GM21515 (cell line): ENCODE results near the gene NFATC3.
"Not testable (repeated sequence)": the region's sequence is repeated elsewhere in the genome, so short reads cannot be mapped to it uniquely, and the experiment has no call there.

Experiments
- ATAC-seq: cut with Tn5 transposase; IDR thresholded peaks from one replicate; pipeline ENCODE4 v1.9.1; 2021; ENCODE audit not compliant: unreplicated experiment

Gene NFATC3

GRCh38 chr16:68115851-68116250 is 30.7 kb downstream of the NFATC3 start:
- ATAC-seq, result no peak

- ATAC-seq, result no peak
Observed at GRCh38 chr16:68116256-68116867, 31.2 kb downstream of the NFATC3 start.

GRCh38 chr16:68117884-68118283 is 32.7 kb downstream of the NFATC3 start:
- no peak for ATAC-seq

GRCh38 chr16:68118954-68119353 is 33.8 kb downstream of the NFATC3 start:
- ATAC-seq, result not testable (repeated sequence)

GRCh38 chr16:68120496-68120895 is 35.3 kb downstream of the NFATC3 start:
- not testable (repeated sequence) for ATAC-seq

- ATAC-seq, result peak; percentile 49
Observed at GRCh38 chr16:68126395-68126794, 41.2 kb downstream of the NFATC3 start.

GRCh38 chr16:68128577-68129305 is 43.6 kb downstream of the NFATC3 start:
- no peak for ATAC-seq

GRCh38 chr16:68130520-68130919 is 45.4 kb downstream of the NFATC3 start:
- ATAC-seq, result no peak

- ATAC-seq, result no peak
Observed at GRCh38 chr16:68131813-68132706, 46.9 kb downstream of the NFATC3 start.

- ATAC-seq, result not testable (repeated sequence)
Observed at GRCh38 chr16:68133000-68133399, 47.8 kb downstream of the NFATC3 start.

GRCh38 chr16:68134644-68135043 is 49.5 kb downstream of the NFATC3 start:
- ATAC-seq, result no peak

- ATAC-seq, result no peak
Observed at GRCh38 chr16:68136515-68136914, 51.3 kb downstream of the NFATC3 start.

GRCh38 chr16:68144008-68144407 is 58.8 kb downstream of the NFATC3 start:
- ATAC-seq, result no peak

- no peak for ATAC-seq
Observed at GRCh38 chr16:68146585-68146984, 61.4 kb downstream of the NFATC3 start.

GRCh38 chr16:68147444-68147843 is 62.3 kb downstream of the NFATC3 start:
- ATAC-seq, result no peak

- ATAC-seq, result no peak
Observed at GRCh38 chr16:68149596-68149995, 64.4 kb downstream of the NFATC3 start.

- no peak for ATAC-seq
Observed at GRCh38 chr16:68155425-68155824, 70.3 kb downstream of the NFATC3 start.

- no peak for ATAC-seq
Observed at GRCh38 chr16:68162413-68162812, 77.2 kb downstream of the NFATC3 start.

GRCh38 chr16:68163275-68163674 is 78.1 kb downstream of the NFATC3 start:
- ATAC-seq, result not testable (repeated sequence)

GRCh38 chr16:68166264-68166663 is 81.1 kb downstream of the NFATC3 start:
- no peak for ATAC-seq

GRCh38 chr16:68179196-68179795 is 94.1 kb downstream of the NFATC3 start:
- no peak for ATAC-seq
